OCI-LY7 (cell line): ENCODE data around the gene PRR7. TPM values are rescaled to one million over a fixed set of nuclear protein-coding genes. Genes with fewer than 3 reads are reported as not detected.

ENCODE experiments used
- BruUV-seq: library from RNA; stranded (reverse); fragments of 400-500 nt; replicated peaks from 2 replicates; lab custom pipeline; 2021; lab: Mats Ljungman, UMichigan
- CTCF ChIA-PET: fragments of 300-600 bp; sonication (Branson Sonifier 250); formaldehyde crosslinking; loops from one replicate; lab custom pipeline; 2022; ENCODE audit warnings: antibody characterized with exemption; ENCODE audit not compliant: unreplicated experiment; lab: Charles Lee
- POLR2A ChIA-PET: fragments of 300-600 bp; sonication (Branson Sonifier 250); formaldehyde crosslinking; loops from one replicate; lab custom pipeline; 2022; ENCODE audit warnings: antibody characterized with exemption; lab: Charles Lee
- DNase-seq: peaks from one replicate; pipeline ENCODE4 v3.0.0-alpha.2; 2015; ENCODE audit warnings: low spot score
- H2AFZ ChIP-seq: fragments of 200-600 bp; sonication (generic), shearing (Covaris generic); 2 replicates; pipeline ENCODE4 v1.6.1; 2014; ENCODE audit warnings: mild to moderate bottlenecking, antibody characterized with exemption, low read length, moderate library complexity
- H3K27ac ChIP-seq: fragments of 200-600 bp; sonication (generic); 2 replicates; pipeline ENCODE4 v1.5.1; 2014; ENCODE audit warnings: mixed run types, low read depth, mild to moderate bottlenecking, moderate library complexity, low read length, inconsistent platforms; ENCODE audit not compliant: poor library complexity, severe bottlenecking
- H3K36me3 ChIP-seq: fragments of 200-600 bp; sonication (generic); 2 replicates; pipeline ENCODE4 v1.6.1; 2014; ENCODE audit warnings: mild to moderate bottlenecking, antibody characterized with exemption, low read length, moderate library complexity, mixed read lengths; ENCODE audit not compliant: insufficient read depth
- H3K4me1 ChIP-seq: fragments of 200-600 bp; sonication (generic); 2 replicates; pipeline ENCODE4 v1.5.1; 2014; ENCODE audit warnings: mild to moderate bottlenecking, low read length; ENCODE audit not compliant: insufficient read depth, poor library complexity, severe bottlenecking
- H3K4me2 ChIP-seq: fragments of 200-600 bp; sonication (generic); 2 replicates; pipeline ENCODE4 v1.6.1; 2014; ENCODE audit warnings: mild to moderate bottlenecking, low read length
- H3K4me3 ChIP-seq: fragments of 200-600 bp; sonication (generic); 2 replicates; pipeline ENCODE4 v1.5.1; 2014; ENCODE audit warnings: mild to moderate bottlenecking, low read depth, low read length; ENCODE audit not compliant: poor library complexity, severe bottlenecking
- H3K79me2 ChIP-seq: fragments of 200-600 bp; sonication (generic); 2 replicates; pipeline ENCODE4 v1.6.1; 2016; ENCODE audit warnings: low read depth, mild to moderate bottlenecking, low read length, moderate library complexity, mixed read lengths; ENCODE audit not compliant: insufficient read depth
- H3K9me2 ChIP-seq: fragments of 200-600 bp; sonication (generic); 2 replicates; pipeline ENCODE4 v1.6.1; 2016; ENCODE audit warnings: mild to moderate bottlenecking, low read length, mixed read lengths; ENCODE audit not compliant: insufficient read depth
- H3K9me3 ChIP-seq: fragments of 200-600 bp; sonication (generic); 2 replicates; pipeline ENCODE4 v1.6.1; 2014; ENCODE audit warnings: mild to moderate bottlenecking, mixed run types, low read length, mixed read lengths
- H4K20me1 ChIP-seq: fragments of 200-600 bp; sonication (generic); 2 replicates; pipeline ENCODE4 v1.6.1; 2014; ENCODE audit warnings: mild to moderate bottlenecking, antibody characterized with exemption, low read length, moderate library complexity, mixed read lengths; ENCODE audit not compliant: insufficient read depth
- CTCF ChIP-seq: fragments of 200-600 bp; sonication (generic); conservative IDR thresholded peaks from 2 replicates; pipeline ENCODE4 v1.5.1; 2014; ENCODE audit warnings: mild to moderate bottlenecking, antibody characterized with exemption, low read length, moderate library complexity, mixed read lengths
- EZH2phosphoT487 ChIP-seq: fragments of 200-600 bp; sonication (generic); IDR thresholded peaks from 2 replicates; pipeline ENCODE4 v1.6.1; 2018; ENCODE audit warnings: low read depth, borderline replicate concordance, mild to moderate bottlenecking, mixed run types, antibody characterized with exemption, low read length, moderate library complexity, mixed read lengths
- intact Hi-C: fragments of 100-400 bp; cut with micrococcal nuclease; formaldehyde crosslinking; loops from one replicate; pipeline ENCODE4 v1.10.0; 2022; ENCODE audit not compliant: unreplicated experiment
- total RNA-seq, 2 experiments: library from RNA; depleted of rRNA in 1 of 2; stranded (reverse); fragments of >200 nt in 1 of 2; shearing (Covaris generic) in 1 of 2; gene quantifications; 2 replicates each; pipeline ENCODE4 v1.2.3, GENCODE V29; 2014 to 2022

Gene PRR7
- total RNA-seq, 2 experiments from 2014 or later = 12.8 to 13.6 TPM

GRCh38 chr5:177431317-177432142 is 15.1 kb upstream of the PRR7 start:
- Histone ChIP-seq H3K4me2 (peak overlapping the region; percentile 98), H2AFZ (no peak overlapping the region), H3K4me1 (peaks cover 54% of the 10 kb centered on the region), H3K36me3 (peaks cover 55% of the 10 kb centered on the region), H3K4me3 (peak overlapping the region; percentile 77), H4K20me1 (peaks cover 9% of the 10 kb centered on the region), H3K27ac (peak overlapping the region; percentile 87), H3K79me2 (peaks cover 31% of the 10 kb centered on the region), H3K9me2 (no peaks in the 10 kb centered on the region), H3K9me3 (no peaks in the 10 kb centered on the region)
- TF ChIP-seq EZH2phosphoT487 = no peak
- TF ChIP-seq CTCF = no peak
- CTCF ChIA-PET = interaction anchor here (0.6 to 1.6 kb wide), 4 partner anchors 10 to 75 kb away, joined by 3 to 10 read pairs (median 4); no protein-coding TSS in a partner anchor
- intact Hi-C loops = loop anchor here (1.0 to 2.0 kb wide), 2 partner anchors 13 to 41 kb away; no protein-coding TSS in a partner anchor
- no TSS peak for BruUV-seq
- POLR2A ChIA-PET = interaction anchor here (0.6 to 1.3 kb wide), 6 partner anchors 9 to 121 kb away, joined by 3 to 5 read pairs (median 3); no protein-coding TSS in a partner anchor
- DNase-seq = peak; percentile 91

- Histone ChIP-seq H3K4me1 (peaks cover 53% of the 10 kb centered on the region), H3K27ac (peak overlapping the region; percentile 87), H2AFZ (no peak overlapping the region), H4K20me1 (peaks cover 9% of the 10 kb centered on the region), H3K9me3 (no peaks in the 10 kb centered on the region), H3K4me2 (peak overlapping the region; percentile 98), H3K79me2 (peaks cover 27% of the 10 kb centered on the region), H3K9me2 (no peaks in the 10 kb centered on the region), H3K4me3 (peak overlapping the region; percentile 77), H3K36me3 (peaks cover 63% of the 10 kb centered on the region)
- no TSS peak for BruUV-seq
- ChIA-PET CTCF (interaction anchor here (1.4 to 1.6 kb wide), 2 partner anchors 10 to 28 kb away, joined by 3 to 10 read pairs; no protein-coding TSS in a partner anchor), POLR2A (interaction anchor here (0.6 to 1.3 kb wide), 6 partner anchors 10 to 122 kb away, joined by 3 to 5 read pairs (median 3); no protein-coding TSS in a partner anchor)
- DNase-seq = no peak
- intact Hi-C loops = no loop called here
- TF ChIP-seq CTCF (no peak), EZH2phosphoT487 (no peak)
Measured at GRCh38 chr5:177432143-177432838, 14.3 kb upstream of the PRR7 start.
